BLaER1 treated with 17β-estradiol and CSF1 and Interleukin-3, amounts not matched to agents 10 nM and 100 nM (cell line): ENCODE measurements around the gene NYNRIN.

ENCODE experiments used
- H3K27ac ChIP-seq, 11 experiments: shearing (Covaris generic); formaldehyde crosslinking; 2 replicates each; pipeline ENCODE4 v1.8.1; 2022
- H3K27me3 ChIP-seq, 11 experiments: shearing (Covaris generic); formaldehyde crosslinking; 2 replicates each; pipeline ENCODE4 v1.8.1; 2022
- H3K36me3 ChIP-seq, 11 experiments: shearing (Covaris generic); formaldehyde crosslinking; 2 replicates each; pipeline ENCODE4 v1.8.1; 2022
- H3K4me1 ChIP-seq, 10 experiments: shearing (Covaris generic); formaldehyde crosslinking; 2 replicates each; pipeline ENCODE4 v1.8.1; 2022
- H3K4me2 ChIP-seq, 11 experiments: shearing (Covaris generic); formaldehyde crosslinking; 2 replicates each; pipeline ENCODE4 v1.8.1; 2022
- H3K4me3 ChIP-seq, 10 experiments: shearing (Covaris generic); formaldehyde crosslinking; 2 replicates each; pipeline ENCODE4 v1.8.1; 2022
- H3K9ac ChIP-seq, 11 experiments: shearing (Covaris generic); formaldehyde crosslinking; 2 replicates each; pipeline ENCODE4 v1.8.1; 2022
- H3K9me3 ChIP-seq, 11 experiments: shearing (Covaris generic); formaldehyde crosslinking; replicated peaks in 1 of 11; 2 replicates each; pipeline ENCODE4 v1.8.1; 2022
- H4K20me1 ChIP-seq, 11 experiments: shearing (Covaris generic); formaldehyde crosslinking; 2 replicates each; pipeline ENCODE4 v1.8.1; 2022
- Cebpa-rat ChIP-seq, 11 experiments: shearing (Covaris generic); IDR thresholded peaks; 2 replicates each; pipeline ENCODE4 v1.8.1; 2022

NYNRIN gene

DNA sequence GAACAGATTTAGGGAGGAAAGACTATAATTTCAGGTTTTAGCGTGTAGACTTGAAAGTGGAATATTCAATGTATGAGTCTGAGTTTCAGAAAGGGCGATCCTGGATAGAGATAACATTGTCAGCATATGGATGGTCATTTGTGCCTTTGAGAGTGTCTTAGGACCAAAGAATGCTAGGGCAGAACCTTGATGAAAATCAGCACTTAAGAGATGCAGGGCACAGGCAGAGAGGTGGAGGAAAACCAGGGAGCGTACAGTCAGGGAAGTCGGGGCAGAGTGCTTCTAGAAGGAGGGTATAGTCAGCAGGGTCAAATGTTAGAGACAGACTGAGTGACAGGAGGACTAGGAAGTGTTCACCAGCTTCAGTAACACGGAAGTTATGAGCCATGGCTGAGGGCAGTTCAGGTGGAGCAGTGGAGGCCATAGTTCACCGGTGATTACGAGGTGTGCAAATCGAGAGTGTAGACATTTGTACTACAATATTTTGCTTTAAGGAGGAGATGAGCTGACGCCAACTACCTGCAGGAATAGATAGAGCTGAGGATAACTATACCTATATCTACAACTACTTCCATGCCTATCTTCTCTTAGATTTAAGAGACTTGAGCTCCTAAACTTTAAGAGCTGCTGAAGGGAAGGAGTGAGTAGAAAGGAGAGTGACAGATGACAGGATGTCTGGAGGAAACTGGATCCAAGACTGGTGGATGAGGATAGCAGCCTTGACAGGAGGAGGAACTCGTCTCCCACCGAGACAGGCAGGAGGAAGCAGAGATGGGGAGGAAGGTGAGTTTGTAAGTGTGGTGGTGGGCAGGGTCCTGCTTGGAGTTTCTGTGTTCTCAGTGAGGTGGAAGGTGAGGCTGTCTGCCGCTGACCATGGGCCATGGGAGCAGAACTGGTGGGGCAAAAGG lies 24.1 kb downstream of the NYNRIN start:
- no peaks in the 10 kb centered on the region for H3K9me3 ChIP-seq
- TF ChIP-seq Cebpa-rat (IDR thresholded peaks at IDR 0.05): no peak
- peak overlapping the region in 1 of 11 experiments; percentile 5; a peak in 1 of 22 replicates for H3K27ac ChIP-seq
- no peaks in the 10 kb centered on the region for H4K20me1 ChIP-seq
- H3K9ac ChIP-seq: peak overlapping the region in 2 of 11 experiments; percentile 28 to 40; a peak in 2 of 22 replicates
- no peaks in the 10 kb centered on the region for H3K36me3 ChIP-seq
- peaks cover 0 to 11% (median 0%) of the 10 kb centered on the region in 11 experiments; a peak in 2 of 22 replicates for H3K27me3 ChIP-seq
- peak overlapping the region; percentile 59 to 95 (median 85) for H3K4me2 ChIP-seq
- H3K4me1 ChIP-seq: peaks cover 33 to 76% (median 60%) of the 10 kb centered on the region in 10 experiments
- H3K4me3 ChIP-seq: peak overlapping the region in 2 of 10 experiments; percentile 13 to 17; a peak in 2 of 20 replicates

DNA sequence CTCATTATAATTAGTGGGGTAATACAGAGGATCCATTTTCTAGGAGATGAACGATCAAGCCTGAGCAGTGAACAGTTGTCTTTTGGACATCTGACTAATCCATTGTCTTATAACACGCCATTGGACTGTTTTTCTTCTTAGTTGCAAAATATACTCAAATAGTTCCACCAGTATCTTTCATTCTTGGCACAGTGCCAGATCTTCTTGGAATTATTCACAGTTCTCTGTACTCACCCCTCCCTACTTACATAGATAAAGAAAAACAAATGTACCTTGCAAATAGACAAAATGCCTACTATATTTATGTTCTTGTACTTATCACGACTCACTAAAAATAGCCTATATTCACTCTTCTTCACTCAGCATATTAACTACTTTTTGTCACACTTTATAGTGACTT lies 26.9 kb downstream of the NYNRIN start:
- Histone ChIP-seq H3K9ac (no peak overlapping the region), H3K4me1 (peaks cover 49 to 89% (median 75%) of the 10 kb centered on the region in 10 experiments), H3K4me2 (peak overlapping the region; percentile 30 to 99 (median 63); a peak in 20 of 22 replicates), H3K27me3 (peaks cover 0 to 4% (median 0%) of the 10 kb centered on the region in 11 experiments; a peak in 1 of 22 replicates), H3K36me3 (no peaks in the 10 kb centered on the region), H3K9me3 (no peaks in the 10 kb centered on the region), H3K27ac (peak overlapping the region in 2 of 11 experiments; percentile 29 to 57; a peak in 4 of 22 replicates), H4K20me1 (peaks cover 0 to 5% (median 1%) of the 10 kb centered on the region in 11 experiments; a peak in 8 of 22 replicates), H3K4me3 (no peak overlapping the region)
- TF ChIP-seq Cebpa-rat (IDR thresholded peaks at IDR 0.05): no peak

DNA sequence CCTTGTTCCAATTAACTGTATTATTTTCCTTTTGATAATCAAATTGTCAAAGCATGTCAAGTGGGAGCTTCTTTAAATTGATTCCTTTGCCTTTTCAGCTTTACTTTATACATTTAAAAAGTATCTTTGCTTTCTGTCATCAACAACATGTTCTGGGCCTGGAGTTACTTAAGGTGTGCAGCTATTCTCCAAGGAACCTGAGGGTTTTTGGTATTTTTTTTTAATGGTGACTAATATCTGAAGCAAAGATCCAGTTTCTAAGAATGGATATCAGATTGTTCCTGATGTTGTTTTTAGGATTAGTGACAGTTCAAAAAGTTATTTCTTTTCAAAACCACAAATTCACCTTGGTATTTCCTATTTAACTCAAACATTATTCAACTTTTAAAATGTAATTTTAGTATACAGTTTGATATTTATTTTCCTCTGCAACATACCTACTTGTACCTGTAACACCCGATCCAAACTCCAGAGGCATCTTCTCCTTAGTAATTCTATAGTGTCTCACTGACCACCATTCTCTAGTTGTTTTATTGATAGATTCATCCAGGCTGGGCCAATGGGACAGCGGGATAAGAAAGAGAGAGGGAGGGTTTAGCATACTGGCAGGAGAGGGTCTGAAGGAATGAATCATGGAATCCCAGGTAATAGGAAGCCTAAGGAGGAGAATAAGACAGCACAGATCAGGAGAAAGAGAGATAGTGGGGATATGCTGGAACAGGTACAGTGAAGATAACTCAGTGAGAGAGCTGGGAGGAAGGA lies 27.5 kb downstream of the NYNRIN start:
- Histone ChIP-seq H3K4me1 (peaks cover 54 to 89% (median 81%) of the 10 kb centered on the region in 10 experiments), H3K27me3 (peaks cover 0 to 4% (median 0%) of the 10 kb centered on the region in 11 experiments; a peak in 1 of 22 replicates), H3K27ac (no peak overlapping the region), H3K9ac (no peak overlapping the region), H4K20me1 (peaks cover 0 to 10% (median 7%) of the 10 kb centered on the region in 11 experiments; a peak in 12 of 22 replicates), H3K36me3 (no peaks in the 10 kb centered on the region), H3K4me3 (no peak overlapping the region), H3K9me3 (no peaks in the 10 kb centered on the region), H3K4me2 (peak overlapping the region in 9 of 11 experiments; percentile 30 to 99 (median 98); a peak in 17 of 22 replicates)
- TF ChIP-seq Cebpa-rat (IDR thresholded peaks at IDR 0.05): no peak

DNA sequence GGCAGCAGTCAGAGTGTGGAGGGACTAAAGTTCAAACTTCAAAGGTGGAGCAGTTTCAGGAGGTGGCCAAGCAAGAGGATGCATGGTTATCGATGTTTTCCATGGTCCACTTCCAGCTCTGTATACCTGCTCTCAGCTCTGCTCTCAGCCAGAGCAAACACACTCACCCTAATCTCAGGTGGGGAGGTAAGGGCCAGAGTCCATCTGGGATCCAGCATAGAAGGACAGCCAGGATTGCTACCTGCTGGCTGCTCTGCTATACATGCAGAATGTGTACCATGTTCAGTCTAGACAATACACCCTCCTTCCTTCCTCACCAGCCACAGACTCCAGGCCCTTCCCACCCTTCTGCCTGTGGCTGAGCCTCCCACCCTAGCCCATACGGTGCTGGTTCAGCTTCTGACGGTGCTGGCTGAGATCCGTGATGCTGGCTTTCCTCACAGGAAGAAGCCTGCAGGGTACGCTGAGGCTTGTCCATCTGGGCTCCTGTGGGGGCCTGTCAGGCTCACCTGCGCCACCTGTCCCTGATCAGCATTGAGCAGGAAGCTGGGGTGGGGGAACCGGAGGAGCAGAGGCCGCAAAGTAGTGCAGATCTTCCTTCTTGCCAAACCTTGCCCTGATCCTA lies 28.2 kb downstream of the NYNRIN start:
- TF ChIP-seq Cebpa-rat (IDR thresholded peaks at IDR 0.05): no peak
- Histone ChIP-seq H3K4me3 (no peak overlapping the region), H3K27me3 (peaks cover 0 to 4% (median 0%) of the 10 kb centered on the region in 11 experiments; a peak in 1 of 22 replicates), H3K27ac (no peak overlapping the region), H4K20me1 (peaks cover under 1 to 15% (median 12%) of the 10 kb centered on the region in 11 experiments; a peak in 15 of 22 replicates), H3K36me3 (peaks cover under 1 to 2% (median 1%) of the 10 kb centered on the region in 11 experiments; a peak in 18 of 22 replicates), H3K9ac (peak overlapping the region in 1 of 11 experiments; percentile 3; a peak in 1 of 22 replicates), H3K9me3 (no peaks in the 10 kb centered on the region), H3K4me2 (peak overlapping the region in 8 of 11 experiments; percentile 37 to 99 (median 98); a peak in 16 of 22 replicates), H3K4me1 (peaks cover 59 to 89% (median 81%) of the 10 kb centered on the region in 10 experiments)

DNA sequence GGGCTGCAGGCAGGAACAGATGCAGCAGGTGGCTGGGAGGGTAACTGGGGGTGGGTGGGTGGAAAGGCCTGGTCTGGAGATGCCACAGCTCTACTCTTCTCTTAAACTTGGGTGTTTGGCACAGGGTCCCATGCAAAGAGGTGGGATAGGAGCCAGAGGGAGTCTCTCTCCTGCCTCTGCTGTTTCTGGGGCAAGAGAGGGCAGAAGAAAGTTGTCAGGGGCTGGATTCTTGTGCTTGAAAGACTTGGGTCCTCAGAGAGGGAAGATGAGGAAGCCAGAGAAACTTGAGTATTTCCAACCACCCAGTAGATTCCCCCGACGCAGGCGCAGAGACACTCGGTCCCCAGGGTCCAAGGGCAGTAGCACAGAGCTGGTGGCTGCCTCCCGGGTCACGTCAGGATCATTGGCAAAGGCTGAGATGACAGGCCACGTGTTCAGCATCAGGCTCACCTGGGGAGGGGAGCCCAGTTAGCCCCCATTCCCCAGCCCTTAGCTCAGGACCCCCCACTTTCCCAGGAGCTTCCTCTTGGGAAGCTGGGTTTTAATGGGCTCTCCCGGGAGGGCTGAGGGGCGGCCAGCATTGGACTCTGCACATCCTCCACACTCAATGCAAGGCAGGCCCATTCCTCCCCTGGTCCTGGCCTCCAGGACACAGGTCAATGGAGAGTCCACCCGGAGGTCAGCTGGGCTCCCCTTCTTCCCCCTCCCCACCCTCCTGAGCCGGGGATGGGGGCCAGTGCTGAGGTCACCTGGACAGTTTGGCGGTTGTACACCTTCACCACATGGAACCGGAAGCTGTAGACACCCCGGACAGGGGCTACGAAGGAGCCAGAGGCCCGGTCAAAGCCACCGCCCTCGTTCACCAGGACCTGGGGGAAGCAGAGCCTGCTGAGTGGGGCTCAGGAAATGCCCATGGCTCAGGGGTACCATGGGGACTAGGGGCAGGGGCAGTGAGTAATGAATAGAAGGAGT lies 29.0 kb downstream of the NYNRIN start:
- H3K36me3 ChIP-seq: peaks cover 9 to 10% (median 9%) of the 10 kb centered on the region in 11 experiments
- peak overlapping the region in 7 of 11 experiments; percentile 8 to 49 (median 36); a peak in 9 of 22 replicates for H3K27ac ChIP-seq
- no peaks in the 10 kb centered on the region for H3K9me3 ChIP-seq
- peaks cover 59 to 89% (median 81%) of the 10 kb centered on the region in 10 experiments for H3K4me1 ChIP-seq
- H3K27me3 ChIP-seq: peaks cover 0 to 4% (median 0%) of the 10 kb centered on the region in 11 experiments; a peak in 1 of 22 replicates
- peaks cover 4 to 23% (median 19%) of the 10 kb centered on the region in 11 experiments; a peak in 15 of 22 replicates for H4K20me1 ChIP-seq
- H3K4me3 ChIP-seq: no peak overlapping the region
- peak overlapping the region in 2 of 11 experiments; percentile 19 to 98; a peak in 4 of 22 replicates for H3K9ac ChIP-seq
- peak overlapping the region; percentile 26 to 99 (median 98) for H3K4me2 ChIP-seq
- no peak for TF ChIP-seq Cebpa-rat (IDR thresholded peaks at IDR 0.05)

DNA sequence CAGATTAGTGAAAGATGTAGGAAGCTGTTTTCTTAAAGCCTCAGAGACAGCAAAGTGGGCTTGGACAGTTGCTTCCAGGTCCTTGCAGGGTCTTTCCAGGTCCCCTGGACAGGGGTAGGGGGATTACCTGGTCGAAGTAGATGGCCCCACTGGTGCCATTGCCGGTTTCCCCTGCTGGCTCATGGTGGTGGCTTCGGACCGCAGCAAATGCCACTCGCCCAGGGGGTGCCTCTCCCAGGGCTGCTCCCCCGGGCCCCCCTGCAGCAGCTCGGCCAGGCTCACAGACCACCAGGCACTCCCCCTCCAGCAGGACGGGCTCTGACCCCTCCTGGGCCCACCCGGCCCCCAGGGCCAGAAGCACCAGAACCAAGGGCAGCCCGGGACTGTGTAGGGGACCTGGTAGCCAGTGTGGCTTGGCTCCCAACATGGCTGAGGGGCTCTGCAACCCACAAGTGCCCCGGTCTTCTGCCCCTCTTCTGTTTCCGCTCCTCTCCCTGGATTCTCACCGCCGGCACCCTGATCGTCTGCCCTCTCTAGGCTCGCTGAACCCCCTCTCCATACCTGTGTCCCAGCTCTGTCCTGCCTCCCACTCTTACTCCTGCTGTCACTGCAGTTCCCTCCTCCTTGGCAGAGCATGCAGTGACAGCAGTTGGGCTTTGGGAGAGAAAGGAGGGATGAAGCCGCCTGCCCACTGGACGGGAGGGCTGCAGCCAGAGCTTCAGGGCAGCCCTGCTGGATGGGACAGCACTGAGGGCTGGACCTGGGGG lies 30.0 kb downstream of the NYNRIN start:
- Histone ChIP-seq H3K27me3 (no peaks in the 10 kb centered on the region), H3K36me3 (peaks cover 18 to 20% (median 19%) of the 10 kb centered on the region in 11 experiments), H3K4me2 (peak overlapping the region; percentile 88 to 99 (median 98)), H3K9me3 (no peaks in the 10 kb centered on the region), H3K4me3 (peak overlapping the region in 7 of 10 experiments; percentile 82 to 91 (median 83); a peak in 9 of 20 replicates), H3K9ac (peak overlapping the region; percentile 94 to 99 (median 97)), H4K20me1 (peaks cover 4 to 29% (median 21%) of the 10 kb centered on the region in 11 experiments; a peak in 15 of 22 replicates), H3K27ac (peak overlapping the region; percentile 96 to 99 (median 98)), H3K4me1 (peaks cover 54 to 89% (median 82%) of the 10 kb centered on the region in 10 experiments)
- no peak for TF ChIP-seq Cebpa-rat (IDR thresholded peaks at IDR 0.05)
